GM19395 (cell line): ENCODE results near the gene INPP5J.
A peak's percentile ranks its signal among the peaks of the same experiment; 100 is the strongest.
"Not testable (repeated sequence)": the region's sequence is repeated elsewhere in the genome, so short reads cannot be mapped to it uniquely, and the experiment has no call there.

Experiments used
- ATAC-seq: cut with Tn5 transposase; IDR thresholded peaks from one replicate; pipeline ENCODE4 v1.9.1; 2021; ENCODE audit warnings: mild to moderate bottlenecking, moderate library complexity; ENCODE audit not compliant: unreplicated experiment

INPP5J gene

DNA sequence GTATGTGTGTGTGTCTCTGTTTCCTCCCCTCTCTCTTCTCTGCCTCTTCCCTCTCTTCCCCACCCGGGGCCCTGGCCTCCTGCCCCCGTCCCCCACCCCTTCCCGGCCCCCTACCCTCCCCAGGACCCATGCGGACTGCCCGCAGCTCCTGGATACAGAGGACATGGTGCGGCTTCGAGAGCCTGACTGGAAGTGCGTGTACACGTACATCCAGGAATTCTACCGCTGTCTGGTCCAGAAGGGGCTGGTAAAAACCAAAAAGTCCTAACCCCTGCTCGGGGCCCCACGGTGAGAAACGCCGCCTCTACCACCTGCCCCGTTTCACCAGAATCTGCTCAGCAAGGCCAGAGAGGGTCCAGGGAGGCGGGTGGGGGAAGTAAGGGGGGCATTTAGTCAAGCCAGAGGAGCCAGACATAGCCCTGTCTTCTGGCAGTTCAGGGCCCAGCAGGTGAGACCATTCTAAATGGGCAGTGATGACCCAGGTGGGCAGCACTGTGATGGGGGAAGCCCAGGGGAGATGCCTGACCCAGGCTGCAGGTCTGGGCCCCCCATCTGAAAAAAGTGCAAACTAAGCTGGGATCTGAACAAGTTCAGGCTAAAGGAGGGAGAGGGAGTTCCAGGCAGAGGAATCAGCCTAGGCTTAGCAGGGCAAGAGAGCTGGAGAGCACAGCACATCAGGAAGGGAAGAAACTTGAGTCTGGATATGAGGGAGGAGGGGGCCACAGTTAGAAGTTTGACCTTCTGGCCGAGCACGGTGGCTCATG is 21.8 kb upstream of the INPP5J start:
- ATAC-seq: no peak

DNA sequence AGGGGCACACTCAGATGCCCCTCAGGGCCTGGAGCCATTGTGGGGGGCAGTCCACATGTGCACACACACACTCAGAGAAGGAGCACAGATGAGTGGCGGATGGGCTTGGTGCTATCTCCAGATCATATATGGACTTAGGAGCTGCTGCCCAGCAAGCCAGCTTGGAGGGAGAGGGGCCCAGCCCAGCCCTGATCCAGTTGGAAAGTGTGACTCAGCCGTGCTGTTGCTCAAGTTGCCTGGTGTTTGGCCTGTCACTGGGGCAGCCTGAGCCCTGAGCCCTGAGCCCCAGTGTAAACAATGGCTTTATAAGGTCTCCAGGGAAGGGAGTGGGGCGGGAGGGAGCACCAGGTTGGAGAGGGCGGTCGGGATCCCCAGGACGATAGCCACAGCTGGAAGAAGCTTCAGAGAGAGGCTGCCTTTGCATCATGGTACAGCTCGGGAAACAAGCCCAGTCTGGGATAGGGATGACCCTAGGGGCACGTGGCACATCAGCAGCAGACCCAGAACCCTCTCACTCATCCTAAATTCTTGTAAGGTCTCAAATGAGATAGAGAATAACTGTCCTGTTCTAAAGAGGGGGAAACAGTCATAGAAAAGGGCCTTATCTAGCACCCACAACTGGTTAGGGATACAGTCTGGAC is 20.2 kb upstream of the INPP5J start:
- ATAC-seq: no peak

DNA sequence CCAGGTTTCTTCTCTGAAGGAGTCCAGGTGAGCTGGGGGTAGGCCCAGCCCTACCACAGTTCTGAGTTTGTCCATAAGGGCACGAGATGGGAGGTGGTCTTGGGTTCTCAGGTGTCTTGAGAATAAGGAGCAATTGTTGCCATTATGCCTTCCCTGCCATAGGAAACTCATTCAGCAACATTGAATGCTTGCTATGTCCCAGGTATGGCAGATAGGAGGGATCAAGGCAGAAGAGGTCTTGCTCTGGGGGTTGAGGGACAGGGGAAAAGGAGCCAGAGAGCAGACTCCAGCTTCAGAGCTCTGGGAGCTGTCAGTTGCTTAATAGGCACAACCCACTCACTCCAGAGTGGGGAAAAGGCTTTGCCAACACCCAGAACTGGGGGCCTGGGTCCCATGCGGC is 19.7 kb upstream of the INPP5J start:
- no peak for ATAC-seq

DNA sequence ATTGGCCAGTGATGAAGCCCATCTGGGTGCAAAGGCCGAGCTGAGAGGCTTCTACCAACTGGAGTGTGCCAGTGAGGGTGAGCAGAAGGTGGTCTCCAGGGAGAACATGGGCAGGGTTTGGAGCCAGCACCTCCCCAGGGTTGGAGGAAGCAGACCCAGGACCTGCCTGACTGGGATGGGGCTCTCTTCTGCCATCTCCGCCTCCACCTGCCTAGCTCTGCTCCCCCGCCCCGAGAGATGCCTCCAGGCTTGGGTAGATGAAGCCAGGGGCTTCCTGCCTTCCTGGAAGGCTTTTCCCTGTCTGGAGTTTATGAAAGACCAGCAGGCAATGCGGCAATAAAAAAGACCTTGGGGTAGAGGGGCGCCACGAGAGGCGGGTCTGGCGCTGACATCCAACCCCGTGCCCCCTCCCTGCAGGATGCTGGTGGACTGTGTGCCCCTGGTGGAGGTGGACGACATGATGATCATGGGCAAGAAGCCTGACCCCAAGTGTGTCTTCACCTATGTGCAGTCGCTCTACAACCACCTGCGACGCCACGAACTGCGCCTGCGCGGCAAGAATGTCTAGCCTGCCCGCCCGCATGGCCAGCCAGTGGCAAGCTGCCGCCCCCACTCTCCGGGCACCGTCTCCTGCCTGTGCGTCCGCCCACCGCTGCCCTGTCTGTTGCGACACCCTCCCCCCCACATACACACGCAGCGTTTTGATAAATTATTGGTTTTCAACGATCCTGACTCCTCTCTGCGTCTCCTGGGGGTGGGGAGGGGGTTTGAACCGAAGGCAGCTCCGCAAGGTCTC is 18.7 kb upstream of the INPP5J start:
- no peak for ATAC-seq

DNA sequence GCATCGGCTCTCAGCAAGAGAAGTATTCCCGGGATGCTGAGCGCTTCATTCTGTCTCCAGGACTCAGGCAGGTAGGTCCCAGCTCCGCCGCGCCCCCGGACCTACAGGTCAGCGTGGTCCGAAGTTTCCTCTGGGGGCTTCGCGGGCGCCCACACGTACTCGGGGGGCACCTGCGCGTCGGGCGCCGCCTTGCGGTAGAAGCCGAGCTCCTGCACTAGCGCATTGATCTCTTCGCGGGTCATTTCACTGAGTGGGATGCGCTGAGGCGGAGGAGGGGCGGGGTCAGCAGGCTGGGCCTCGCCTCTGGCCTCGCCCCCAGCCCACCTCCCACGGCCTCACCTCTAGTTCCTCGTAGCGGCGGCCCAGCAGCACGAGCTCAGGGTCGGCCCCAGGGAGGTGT is 17.9 kb upstream of the INPP5J start:
- no peak for ATAC-seq

DNA sequence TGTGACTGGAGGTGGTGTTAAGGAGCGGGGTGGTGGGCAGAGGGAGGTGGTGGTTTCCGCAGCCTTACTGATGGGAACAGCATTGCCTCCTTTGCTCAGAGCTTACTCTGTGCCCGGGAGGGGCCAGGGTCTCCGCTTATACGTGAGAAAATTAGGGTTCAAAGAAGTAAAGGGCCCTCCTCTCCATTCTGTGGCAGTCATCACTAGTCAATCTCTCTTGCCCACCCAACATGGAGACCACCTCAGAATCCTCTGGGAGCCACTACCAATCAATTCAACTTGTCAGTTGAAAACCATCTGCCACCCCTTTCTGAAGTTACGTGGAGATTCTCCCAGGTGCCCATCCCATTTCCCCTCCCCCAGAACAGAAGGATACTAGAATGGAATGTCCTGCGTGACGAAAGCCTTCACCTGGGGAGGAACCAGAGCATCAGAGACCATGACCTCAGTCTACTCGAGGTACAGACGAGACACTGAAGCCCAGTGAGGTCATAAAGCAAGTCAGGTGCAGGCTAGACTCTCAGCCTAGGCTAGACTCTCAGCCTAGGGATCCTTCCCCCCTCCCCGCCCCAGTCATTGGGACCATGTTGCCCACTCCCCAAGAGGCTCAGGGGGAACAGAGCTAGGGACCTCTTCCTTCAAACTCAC is 17.4 kb upstream of the INPP5J start:
- no peak for ATAC-seq

DNA sequence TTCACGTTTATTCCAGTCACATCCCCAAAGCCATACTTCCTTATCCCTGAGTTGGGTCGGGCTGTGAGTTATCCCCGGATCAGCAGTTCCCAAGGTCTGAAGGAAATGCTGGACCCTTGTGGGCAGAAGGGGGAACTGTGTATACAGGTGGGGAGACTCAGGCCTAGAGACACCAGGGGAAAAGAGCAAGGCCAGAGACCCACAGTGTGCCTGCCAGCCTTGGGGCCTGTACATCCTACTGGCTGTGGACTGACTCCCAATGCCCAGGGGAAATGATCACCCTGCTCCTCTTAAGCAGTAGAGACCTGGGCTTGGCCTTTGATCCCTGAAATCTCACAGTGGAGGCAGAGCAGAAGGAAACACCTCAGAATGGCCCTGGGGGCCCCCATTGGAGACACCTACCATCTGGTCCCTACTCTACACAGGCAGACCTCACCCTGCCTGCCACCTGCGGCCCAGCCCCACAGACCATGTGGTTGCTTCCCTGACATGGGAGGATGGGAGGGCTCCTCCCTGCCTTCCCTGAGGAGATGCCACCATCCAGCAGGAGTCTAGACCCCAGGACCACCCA is 16.7 kb upstream of the INPP5J start:
- no peak for ATAC-seq

DNA sequence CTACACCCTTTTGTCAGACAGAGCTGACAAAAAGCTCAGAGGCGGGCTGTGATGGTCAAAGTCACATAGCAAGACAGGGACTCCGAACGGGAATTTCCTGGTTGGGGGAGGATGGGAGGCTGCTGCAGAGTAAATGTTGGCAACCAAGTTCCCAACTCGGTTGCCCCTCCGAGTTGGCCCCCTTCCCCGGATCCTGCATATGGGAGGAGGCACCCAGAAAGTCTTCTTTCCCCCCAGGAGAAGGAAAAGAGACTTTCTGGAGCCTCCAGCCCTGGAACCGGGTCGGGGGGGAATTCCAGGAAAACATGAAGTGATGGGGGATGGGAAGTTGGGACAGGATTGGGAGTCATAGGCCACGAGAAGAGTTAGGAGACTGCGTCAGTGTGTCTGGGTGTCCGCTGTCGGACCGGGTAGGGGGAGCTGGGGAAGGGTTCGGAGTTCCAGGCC is 16.0 kb upstream of the INPP5J start:
- no peak for ATAC-seq

DNA sequence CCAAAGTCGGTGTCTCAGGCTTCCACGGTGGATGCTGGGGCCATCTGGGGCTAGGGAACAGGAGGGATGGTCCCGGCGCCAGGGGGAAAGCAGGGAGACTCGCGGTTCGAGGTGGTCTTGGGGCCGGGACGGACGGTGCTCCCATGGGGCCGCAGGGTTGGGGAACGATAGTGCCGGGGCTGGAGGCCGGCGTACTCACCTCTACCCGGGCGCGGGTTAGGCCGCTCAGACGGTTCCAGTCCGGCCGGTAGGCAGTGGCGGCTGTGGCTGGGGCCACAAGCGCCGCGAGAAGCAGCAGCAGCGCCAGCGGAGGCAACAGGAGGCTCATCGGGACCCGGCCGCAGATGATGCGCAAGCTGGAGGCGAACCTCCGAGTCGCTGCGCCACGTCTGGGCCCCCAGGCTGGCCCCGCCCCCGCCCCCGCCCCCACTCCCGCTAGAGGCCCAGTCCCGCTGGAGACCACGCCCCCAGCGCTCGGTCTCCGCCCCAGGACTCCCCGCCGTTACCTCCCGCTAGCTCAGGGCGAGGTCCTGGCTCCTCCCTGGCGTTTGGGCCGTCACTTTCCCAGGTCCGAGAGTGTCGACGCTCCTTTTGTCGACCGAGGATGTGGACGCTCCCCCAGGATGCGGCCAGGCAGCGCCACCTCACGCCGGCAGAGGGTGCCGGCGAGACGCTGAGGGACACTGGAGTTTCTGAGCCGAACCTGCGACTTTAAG is 15.4 kb upstream of the INPP5J start, which contains the start of gene SELENOM:
Gene SELENOM, minus strand, starts transcription at position 391 of the 716 bp plus-strand sequence. Its CDS starts 63 bp downstream, at position 328.
- ATAC-seq: peak; percentile 80

DNA sequence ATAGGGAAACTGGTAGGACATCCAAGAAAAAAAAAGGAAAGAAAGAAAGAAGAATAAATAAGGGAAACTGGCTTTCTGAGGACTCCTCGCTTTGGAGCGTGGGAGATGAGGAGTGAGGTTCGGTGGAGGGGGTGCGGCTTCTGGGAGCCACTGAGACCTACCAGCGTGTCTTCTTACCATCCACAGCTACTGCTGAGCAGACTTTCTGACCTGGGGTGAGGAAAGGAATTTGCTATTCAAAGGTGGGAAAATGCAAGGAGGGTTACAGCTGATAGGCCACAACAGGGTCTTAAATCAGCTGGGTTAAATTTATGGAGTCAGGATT is 14.9 kb upstream of the INPP5J start:
- ATAC-seq: peak; percentile 31

DNA sequence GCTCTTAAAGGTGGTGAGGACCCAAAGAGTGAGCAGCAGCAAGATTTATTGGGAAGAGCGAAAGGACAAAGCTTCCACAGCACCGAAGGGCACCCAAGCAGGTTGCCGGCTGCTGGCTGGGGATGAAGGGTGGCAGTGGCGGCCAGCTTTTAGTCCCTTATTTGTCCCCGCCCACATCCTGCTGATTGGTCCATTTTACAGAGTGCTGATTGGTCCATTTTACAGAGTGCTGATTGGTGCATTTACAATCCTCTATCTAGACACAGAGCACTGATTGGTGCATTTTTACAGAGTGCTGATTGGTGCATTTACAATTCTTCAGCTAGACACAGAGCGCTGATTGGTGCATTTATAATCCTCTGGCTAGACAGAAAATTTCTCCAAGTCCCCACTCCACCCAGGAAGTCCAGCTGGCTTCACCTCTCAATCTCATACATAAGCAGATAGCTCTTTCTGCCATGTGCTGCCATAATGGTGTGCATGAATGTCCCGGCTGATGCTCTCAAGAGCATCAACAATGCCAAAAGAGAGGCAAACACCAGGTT is 10.1 kb upstream of the INPP5J start:
- not testable (repeated sequence) for ATAC-seq

DNA sequence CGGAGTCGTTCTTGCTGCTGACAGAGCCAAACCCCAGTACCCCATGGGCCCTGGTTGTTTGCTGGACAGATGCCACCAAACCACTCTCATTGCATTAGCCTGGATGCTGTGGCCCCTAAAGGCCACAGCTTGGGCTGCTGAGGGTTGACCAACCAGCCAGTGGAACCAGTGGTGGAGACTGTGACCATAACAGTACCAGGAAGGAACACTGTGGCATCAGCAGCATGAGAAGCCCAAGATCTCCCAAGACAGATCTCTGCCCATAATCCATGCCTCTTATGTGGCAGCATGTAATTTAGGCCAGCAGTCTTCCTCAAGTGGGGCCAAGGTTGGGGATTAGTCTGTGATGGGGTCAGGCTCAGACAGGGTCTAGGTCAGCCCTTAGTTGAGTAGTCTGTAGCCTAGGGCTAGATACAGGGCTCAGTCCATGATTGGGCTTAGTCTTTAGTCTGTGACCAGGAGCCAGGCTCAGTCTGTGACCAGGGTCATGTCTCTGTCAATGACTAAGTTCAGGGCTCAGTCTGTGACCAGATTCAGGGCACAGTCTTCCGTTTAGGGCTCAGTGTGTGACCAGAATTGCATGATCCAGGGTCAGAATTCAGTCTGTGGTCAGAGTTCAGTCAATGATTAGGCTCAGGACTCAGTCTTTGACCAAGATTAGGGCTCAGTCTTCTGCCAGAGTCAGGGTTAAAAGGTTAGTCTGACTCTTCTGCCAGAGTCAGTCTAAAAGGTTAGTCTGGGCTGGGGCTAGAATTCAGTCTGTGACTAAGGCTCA is 4.5 kb upstream of the INPP5J start:
- no peak for ATAC-seq

DNA sequence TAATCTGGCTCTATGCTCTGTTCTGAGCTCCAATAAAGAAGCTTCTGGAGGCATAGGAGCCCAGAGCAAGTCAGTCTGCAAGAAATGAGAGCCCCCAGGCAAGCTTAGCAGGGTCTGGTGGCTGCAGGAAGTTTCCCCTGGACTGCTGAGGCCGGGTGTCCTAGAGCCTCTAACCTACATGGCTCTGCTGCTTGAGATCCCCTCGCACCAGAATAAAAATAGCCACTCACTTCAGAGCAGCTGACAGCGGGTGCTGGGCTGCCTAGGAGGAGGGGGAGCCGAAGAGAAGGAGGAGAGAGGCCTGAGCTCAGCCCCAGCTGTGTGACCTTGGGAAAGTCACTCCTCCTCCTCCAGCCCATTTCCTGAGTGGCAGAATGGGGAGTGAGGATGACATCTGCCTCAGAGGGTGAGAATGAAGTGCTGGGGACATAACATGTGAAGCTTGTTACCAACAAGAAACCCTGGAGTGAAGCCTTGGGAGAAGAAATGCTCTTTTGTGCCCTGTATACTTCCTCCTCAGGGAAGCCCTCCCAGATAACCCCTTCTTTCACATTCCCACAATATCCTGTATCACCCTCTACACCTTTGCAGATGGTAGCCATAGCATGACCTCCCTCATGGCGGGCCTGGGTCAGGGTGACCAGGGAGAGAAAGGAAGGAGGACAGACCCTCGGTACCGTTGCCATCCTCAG is 3.6 kb upstream of the INPP5J start:
- no peak for ATAC-seq

DNA sequence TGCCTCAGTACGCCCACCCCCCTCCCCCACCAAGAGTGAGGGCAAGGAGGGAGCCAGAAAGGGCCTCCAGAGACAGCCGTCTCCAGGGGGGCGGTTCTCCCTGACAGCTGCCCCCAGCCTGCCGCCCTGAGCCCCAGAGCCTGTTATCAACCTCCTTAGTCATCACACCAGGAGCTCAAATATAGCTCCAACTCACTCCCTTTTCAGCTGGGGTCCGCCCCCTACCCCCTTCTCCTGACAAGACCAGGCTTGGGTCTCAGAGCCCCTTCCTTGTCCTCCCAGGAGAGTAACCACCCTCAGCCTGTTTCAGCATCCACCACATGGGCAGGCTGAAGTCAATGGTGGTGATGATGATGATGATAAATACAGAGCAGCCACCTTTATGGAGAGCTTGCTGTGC is 2.5 kb upstream of the INPP5J start:
- no peak for ATAC-seq

DNA sequence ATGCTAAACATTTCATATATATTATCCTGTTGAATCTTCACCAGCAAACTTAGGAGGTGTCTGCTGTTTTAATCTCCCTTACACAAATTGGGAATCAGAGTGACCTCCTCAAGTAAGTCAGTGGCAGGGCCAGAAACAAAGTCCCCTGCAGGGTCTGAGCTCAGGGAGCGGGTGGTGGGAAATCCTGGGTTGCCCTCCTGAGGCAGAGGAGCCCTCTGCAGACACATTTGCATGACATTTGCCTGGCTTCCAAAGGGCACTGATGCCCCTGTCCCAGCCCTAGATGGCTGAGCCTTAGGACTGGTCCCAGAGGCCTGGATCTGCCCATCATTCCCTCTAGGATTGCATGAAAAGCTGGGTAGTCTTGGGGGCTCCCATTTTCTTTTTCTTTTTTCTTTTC is 2.1 kb upstream of the INPP5J start:
- no peak for ATAC-seq

DNA sequence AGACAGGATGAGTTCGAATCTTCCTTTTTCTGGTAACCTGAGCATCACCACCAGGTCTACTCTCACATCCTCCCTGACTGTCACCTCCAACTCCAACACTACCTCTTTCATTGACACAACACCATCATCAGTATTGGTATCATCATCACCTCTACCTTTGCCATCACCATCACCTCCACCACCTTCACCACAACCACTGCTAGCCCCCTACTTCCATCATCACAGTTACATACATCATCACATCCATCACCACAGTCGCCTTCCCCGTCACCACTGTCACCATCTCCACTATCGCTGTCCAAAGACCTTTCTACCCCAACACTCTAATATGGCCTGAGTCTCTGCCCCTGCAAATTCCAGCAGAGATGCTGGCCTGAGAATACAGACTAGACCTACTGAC is 1.4 kb upstream of the INPP5J start:
- no peak for ATAC-seq

DNA sequence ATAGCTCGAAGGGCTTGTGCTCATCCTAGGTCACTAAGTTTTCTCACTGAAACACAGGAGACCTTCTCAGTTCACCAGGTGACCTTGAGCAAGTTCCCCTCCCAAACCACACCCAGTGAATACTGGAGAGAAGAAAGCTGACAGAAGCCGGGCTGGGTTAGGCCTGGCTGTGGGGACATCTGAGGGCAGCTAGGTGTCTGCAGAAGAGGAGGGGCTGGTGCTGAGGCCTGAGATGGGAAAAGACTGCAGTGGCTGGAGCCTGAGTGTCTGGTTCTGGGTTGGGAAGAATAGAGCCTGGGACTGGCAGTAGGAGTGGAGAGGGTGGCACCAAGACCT is 602 bp upstream of the INPP5J start:
- ATAC-seq: no peak

DNA sequence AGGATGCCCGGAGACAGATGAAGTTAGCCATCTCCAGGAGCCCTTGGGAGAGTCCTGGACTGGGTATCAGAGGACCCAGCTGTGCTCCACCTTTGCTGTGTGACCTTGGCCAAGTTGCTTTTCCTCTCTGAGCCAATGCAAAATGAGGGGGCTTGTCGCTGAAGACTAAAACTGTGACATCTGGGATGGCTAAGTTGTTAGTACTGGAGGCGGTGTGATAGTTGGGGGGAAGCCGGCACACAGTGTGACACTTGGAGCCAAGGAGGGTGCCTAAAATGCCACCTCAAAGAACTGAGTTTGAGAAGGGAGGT is 481 bp downstream of the INPP5J start:
- no peak for ATAC-seq

DNA sequence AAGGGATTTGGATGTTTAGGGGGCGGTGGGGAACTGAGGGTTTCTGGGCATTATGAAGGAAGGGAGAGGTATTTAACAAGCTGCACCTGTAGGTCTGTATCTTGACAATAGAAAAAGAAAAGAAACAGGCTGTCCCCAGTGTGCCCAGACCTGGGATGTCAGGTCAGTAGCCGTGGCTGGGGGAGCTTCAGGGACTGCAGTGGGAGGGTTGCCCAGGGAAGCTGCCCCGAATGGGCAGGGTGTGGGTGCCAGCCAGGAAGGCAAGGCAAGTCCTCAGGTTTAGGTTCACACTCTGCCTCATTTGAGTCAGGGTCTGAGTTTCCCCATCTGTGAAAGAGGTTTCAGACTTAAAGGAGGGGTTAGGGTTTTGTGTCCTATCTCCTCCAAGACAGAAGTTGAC is 1.5 kb downstream of the INPP5J start:
- no peak for ATAC-seq
